Measurements from ENCODE around the gene EGR2.
A peak's percentile ranks its signal among the peaks of the same experiment; 100 is the strongest.

Gene EGR2

DNA sequence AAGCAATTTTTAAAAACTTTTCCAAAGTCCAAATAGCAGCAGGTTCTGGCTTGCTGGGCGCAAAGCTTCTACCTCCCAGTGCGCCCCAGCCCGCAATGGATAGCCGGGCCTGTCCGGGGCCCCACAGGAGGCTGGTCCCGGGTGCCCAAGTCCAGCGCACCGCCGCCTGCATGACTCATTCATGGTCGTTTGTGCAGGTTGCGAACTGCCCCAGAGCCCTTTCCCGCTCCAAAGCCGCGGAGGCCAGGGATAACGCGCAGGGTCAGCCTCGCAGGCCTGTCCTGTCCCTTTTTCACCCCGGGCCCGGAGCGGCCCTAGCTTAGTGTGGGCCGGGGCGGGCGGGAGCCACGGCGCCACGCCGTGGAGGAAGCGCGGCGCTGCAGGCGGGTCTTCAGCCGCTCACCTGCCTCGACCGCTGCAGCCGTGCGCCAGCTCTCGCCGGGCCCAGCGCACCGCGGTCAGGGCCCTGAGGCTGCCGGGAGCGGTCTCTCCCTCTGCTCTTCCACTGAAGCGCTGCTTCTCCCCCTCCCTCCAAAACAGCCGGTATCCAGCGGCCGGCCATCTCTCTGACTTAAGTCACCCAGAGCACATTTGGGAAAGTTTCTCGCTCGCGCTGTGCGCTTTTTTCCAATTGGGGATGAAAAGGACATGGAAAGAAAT, 1.7 kb upstream of the EGR2 start:
- peak; percentile 76 for DNase-seq

DNA sequence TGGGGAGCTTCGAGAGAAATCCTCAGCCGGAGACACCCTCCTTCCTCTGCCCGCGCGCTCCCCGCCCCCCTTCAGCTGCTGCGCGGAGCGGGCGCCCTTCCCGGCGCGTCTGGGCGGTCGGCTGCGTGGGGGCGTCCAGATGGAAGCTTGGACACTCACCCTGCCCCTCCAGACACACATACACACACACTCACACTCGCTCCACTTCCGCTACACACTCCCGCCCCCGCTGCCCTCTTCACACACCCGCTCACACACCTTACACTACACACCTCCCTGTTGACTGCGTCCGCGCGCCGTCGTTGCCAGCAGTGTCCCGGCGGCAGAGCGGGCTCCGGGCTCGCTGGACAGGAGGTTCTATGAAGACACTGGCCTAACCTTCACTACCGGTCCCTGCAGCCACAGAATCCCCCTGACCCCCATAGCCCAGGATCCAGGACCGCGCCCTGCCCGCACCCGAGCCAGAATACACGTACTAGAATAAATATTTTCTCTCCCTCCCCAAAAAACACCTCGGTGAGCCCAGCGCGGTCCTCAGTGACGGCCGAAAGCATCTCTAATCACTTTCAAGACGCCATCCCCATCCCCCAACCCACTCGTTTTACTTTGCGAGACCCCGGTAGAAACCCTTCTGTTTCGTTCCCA, 1.1 kb upstream of the EGR2 start:
- DNase-seq = peak; percentile 26

DNA sequence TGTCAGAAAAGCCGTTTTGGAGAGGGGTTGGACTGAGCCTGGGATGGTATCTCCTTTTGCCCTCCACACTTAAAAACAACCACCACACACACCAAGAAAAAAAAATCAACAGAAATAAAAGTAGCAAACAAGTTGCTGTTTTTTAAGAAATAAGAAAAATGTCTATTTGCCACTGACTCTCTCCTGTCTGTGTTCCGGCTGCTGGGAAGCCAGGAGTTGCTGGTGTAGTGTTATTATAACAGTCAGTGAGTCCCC, 163 bp downstream of the EGR2 start:
- no peak for DNase-seq

DNA sequence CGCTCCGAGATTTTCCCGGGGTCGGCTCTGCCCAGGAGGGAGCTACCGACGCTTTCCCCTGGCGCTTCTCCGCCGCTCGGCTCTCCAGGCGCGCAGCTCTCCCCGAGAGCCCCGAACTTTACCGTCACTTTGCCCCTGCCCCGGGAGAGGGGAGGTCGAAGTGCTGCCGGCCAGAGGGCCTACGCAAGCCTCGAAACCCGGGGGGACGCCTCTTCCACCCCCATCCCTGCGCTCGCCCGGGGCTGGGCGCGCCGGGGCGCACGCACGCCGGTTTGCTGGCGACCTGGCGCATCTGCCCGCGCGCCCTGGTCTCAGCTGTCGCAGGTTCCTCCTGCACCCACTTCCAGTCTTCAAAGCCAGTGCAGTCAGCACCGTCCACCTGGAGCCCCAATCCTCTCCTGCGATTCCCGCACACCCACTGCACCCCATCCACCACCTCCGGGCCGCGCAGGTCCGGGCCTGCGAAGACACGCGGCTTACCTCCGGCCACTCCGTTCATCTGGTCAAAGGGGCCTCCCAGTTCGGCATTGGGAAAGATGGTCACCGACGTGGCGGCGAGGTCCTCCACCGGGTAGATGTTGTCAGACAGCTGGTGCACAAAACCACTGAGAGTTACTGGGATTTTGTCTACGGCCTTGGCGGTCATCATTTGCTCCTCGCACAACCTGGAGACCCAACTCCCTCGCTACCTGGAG, 638 bp downstream of the EGR2 start:
- peak; percentile 23 for DNase-seq

DNA sequence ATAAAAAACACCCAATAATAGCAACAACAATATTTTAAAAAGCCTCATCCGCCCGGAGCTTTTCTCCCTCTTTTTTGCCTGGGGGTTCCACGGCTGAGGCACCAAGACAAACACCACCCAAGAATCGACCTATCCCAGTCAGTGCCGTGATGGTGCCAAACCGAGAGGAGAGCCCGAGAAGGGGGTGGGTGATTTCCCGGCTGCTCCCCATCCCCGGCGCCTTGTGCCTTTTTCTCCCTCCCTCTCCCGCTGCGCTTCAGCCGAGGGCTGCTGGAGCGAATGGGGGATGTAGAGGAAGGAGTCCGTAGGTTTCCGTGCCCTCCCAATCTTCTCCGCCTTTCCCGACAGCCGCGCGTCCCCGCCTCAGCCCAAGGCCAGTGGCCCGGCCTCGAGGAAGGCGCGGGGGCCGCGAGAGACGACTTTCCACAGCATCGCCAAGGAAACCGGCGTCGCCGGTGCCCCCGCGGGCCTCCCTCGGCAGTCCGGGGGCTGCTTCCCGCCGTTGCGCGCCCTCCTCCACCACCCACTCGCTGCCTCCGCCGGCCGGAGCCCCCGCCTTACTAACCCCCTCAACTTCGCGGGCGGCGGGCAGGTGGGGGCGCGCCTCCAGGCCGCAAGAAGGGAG, 1.3 kb downstream of the EGR2 start:
- DNase-seq = peak; percentile 18

DNA sequence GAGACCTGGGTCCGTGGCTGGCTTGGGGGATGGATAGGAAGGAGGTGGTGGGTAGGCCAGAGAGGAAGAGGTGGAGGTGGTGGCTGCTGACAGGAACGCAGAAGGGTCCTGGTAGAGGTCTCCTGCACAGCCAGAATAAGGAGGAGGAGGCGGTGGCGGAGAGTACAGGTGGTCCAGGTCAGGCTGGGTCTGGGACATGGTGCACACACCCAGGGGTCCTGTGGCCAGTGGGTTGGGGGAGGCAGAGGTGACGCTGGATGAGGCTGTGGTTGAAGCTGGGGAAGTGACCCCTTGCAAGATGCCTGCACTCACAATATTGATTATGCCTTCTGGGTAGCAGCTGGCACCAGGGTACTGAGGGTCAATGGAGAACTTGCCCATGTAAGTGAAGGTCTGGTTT, 2.2 kb downstream of the EGR2 start:
- no peak for DNase-seq

DNA sequence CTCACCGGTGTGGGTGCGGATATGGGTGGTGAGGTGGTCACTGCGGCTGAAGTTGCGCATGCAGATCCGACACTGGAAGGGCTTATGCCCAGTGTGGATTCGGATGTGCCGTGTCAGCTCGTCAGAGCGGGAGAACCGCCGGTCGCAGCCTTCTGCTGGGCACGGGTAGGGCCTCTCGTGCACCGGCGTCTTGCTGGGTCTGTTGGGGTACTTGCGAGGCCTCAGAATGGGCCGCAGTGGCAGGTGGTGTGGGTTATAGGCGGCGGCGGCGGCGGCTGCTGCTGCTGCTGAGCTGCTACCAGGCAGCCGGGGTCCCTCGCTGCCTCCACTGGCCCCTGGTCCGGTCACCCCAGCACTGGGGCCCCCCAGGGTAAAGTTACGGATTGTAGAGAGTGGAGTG, 2.7 kb downstream of the EGR2 start:
- DNase-seq = no peak

DNA sequence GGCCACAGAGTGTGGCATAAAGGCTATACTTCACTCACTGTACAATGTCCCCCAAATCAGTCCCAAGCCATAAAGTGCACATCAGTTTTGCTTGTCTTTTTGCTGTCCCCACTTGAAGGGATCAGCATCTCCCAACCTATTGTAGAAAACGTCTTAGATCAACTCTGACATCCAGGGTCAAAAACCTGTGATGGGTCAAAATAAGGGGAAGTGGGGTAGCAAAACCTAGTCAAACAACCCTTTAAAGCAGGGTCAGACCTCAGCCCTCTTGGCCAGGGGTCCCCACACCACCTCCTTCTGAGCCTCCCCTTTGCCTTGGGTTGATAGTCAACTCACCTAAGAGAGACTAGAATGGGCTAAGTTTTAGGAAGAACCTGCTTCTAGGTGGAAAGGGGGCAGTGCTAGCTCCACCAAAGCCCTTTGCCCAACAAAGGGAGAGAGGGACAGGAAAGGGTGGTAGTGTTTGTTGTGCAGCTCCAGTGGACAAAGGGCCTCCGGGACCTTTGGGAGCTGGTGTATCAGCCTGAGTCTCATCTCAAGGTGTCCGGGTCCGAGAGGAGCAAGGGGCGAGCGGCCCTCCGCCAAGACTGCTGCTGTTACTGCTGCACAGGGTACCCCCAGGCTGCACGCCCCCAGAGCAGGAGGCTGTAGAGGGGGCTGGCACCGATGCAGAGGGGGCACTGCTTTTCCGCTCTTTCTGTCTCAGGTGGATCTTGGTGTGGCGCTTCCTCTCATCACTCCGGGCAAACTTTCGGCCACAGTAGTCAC, 3.3 kb downstream of the EGR2 start:
- DNase-seq = no peak

DNA sequence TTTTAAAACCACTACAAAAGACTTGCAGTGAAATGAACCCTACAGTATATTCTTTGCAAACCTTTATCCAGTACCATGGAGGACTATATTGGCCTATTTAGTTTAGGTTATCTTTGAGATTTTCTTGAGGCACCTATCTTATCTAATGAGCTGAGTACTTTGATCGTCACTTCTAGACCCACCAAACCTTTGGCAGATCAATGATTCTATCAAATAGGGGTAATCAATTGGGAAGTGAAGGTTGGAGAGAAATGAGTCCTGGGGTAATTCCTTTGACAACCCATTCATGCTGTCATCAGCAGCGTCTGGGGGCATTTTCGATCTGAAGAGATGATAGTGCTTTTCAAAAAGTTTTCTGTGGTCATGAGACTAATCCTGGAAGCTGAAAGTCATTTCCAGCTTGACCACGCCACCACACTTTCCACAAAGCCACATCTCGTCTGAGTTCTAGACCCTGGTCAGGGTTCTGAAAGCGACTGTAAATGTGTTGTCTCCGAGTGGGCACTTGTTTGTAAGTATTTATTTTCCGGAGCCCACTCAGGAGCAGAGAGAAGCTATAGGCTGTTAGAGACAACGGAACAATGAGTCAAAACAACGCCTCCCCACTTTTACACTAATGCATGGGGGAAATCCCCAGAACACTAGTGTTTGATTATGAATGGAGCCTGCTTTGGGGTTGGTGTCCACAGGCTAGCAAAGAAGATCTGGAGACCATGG, 4.8 kb downstream of the EGR2 start:
- no peak for DNase-seq

DNA sequence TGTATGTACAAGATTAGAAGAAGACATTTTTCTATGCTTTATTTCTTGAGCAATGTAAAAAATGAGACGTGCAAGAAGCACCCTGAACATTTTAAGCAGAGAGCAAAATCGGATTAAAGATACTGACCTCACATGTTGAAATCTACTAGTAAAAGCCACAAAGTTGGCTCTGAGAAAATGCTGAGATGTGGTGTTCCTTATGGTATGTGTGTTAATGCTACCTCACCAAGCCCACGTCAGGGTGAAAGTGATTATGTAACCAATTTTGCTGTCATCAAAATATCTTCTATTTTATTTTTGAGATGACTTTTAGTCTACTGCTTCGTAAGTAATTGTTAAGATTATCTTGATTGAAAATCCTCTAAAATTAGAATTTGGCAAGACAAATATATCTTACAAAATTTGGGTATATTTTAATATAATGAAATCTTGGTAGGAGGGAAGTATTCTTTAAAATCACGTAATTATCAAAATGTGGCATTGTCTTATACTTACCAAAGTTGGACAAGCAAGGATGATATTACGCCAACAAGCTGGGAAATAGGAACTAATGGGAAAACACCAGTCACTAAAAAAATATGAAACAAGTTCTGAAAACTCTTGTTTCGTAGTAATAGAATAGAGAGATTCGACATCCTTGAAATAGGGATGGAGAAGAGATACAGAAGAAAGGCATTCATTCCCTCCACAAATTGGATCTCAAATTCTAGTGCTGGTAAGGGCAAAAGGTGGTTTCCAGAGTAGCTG, 5.8 kb downstream of the EGR2 start:
- DNase-seq = no peak

DNA sequence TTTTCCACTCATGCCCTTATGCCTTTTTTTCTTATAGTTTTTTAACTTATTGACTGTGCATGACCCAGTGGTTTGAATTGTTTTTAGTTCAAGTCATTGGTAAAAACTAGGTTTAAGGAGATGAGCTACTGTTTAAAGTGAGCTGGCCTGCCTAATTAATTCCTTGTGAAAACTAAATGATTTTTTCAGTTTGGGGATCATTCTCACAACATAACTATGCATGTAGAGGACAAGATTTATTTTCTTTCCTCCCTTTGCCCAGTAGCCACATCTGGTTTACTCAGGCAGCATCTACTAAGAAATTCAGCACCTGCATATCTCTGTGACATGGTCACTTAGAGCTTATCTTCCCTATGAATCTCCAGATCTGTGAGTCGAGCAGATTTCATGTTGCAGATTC, 9.9 kb downstream of the EGR2 start:
- DNase-seq = peak; percentile 19

DNA sequence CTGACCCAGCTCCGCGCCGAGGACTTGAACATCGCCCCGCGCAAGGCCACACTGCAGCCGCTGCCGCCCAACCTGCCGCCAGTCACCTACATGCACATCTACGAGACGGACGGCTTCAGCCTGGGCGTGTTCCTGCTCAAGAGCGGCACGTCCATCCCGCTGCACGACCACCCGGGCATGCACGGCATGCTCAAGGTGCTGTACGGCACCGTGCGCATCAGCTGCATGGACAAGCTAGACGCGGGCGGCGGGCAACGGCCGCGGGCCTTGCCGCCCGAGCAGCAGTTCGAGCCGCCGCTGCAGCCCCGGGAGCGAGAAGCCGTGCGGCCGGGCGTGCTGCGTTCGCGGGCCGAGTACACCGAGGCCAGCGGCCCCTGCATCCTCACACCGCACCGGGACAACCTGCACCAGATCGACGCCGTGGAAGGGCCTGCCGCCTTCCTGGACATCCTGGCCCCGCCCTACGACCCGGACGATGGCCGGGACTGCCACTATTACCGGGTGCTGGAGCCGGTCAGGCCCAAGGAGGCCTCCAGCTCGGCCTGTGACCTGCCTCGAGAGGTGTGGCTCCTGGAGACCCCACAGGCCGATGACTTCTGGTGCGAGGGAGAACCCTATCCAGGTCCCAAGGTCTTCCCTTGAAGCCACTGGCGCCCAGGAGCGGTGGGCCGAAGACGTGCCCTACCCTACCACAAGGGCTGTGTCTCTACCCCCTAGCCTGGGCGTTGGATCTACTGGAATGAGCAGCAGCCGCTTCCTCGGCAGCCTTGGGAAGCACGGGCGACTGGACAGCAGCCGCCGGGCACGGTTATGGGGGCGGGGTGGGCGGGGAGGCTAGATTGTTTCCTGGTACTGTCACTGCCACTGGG, 10.7 kb downstream of the EGR2 start:
- peak; percentile 69 for DNase-seq

DNA sequence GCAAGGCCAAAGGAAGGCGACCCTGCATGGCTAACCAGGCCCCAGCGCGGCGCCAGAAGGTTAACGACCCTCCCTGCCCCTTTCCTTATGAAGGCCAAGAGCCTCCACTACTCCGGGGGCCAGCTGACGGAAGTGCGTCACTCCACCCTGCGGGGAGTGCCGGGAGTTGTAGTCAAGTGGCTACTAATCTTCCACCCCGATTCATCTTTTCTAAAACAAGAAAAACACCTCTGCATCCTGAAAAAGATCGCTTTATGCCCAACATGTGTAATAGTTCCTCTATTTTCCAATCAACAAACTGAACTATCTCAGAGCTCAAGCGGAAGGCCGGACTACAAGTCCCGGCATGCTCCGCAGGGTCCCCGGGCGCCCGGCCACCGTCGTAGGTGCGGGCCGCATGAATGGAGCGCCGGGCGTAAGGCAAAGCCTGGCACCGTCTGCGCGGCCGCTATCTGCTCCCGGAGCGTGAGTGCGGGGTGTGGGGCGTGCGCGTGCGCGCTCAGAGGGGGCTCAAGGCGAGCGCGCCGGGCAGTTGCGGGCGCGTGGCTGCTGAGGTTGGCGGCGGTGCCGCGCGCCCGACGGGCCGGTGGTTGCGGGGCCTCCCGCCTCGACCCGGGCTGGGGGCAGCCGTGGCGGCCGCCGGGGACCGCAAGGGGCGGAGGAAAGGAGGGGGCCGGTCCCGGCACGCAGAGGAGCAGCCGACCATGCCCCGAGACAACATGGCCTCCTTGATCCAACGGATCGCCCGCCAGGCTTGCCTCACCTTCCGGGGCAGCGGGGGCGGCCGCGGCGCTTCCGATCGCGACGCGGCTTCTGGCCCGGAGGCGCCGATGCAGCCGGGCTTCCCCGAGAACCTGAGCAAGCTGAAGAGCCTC, 11.6 kb downstream of the EGR2 start, which contains the start of gene ADO:
Gene ADO, plus strand, starts transcription at position 365 of the 875 bp plus-strand sequence. Its CDS starts 340 bp downstream, at position 705.
- DNase-seq = peak; percentile 76

DNA sequence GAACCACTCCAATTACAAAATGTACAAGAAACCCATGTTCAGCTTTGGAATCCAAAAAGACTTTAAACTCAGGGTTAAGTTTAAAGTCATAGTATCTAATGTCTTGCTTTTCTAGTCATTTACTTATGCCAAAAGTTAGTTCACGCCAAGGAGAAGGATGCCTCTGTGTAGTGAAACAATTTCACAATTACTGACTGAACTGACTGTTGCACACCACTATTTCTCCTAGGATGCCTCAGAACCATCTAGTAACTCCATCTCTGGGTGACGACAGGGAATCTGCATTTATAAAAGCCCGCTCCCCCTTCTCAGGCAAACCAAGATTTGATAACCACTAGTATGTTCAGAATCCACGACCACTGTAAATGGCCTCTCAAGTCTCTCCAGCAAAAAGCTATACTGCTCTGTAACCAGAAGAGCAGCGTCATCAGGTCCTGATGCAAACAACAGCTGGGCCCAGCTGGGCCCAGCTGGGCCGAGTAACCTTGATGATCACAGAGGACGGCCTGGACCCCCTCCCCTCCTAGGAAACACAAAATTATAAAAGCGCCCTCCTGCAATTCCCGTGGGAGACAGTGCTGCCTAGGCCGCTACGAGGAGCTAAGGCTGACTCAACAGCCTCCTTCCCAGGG, 12.3 kb downstream of the EGR2 start:
- no peak for DNase-seq

DNA sequence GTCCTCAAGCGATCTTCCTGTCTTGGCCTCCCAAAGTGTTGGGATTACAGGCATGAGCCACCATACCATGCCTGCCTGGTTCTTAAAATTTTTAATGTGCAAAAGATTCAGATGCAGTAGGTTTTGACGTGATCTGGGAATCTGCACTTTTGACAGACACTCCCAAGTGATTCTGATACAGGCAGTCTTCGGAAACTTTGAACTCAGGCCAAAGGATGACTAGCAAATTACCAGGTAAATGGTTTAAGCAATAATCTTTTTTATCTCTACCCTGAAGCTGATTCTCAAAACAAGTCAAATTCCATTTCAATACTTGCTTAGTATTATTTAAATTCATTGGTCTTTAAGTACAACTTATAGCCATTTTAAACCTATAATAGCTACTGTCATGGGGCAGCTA, 14.3 kb downstream of the EGR2 start:
- no peak for DNase-seq

DNA sequence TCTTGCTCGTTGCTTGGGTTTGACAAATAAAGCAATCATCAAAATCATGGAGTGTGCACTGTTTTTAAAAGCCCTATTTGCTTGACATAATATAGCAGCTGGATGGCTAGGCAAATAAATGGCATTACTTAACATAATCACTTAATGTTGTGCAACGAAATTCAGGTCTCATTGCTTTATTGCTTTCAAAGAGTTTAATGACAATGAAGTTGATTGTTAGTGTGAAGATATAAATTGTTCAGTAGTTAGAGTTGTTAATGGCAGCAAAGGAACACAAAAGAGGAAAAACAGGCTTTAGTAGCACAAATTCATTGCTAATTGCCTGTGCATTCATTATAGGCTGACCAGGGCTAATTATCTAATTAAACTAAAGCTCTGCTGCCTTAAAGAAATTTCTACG, 19.3 kb downstream of the EGR2 start:
- no peak for DNase-seq

DNA sequence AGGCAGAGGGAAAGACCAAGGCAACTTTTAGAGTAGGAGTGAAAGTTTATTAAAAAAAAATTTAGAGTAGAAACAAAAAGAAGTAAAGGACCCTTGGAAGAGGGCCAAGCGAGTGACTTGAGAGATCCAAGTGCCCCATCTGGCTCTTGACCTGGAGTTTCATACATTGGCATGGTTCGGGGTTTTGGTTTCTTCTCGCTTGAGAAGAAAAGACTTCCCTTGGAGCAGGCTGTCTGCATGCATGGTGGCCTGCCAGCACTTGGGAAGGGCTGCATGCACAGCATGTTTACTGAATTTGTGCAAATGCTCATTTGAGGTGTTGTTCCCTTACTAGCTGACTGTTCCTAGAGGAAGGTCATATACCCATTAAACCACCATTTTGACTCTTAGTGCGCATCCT, 20.4 kb downstream of the EGR2 start:
- no peak for DNase-seq

DNA sequence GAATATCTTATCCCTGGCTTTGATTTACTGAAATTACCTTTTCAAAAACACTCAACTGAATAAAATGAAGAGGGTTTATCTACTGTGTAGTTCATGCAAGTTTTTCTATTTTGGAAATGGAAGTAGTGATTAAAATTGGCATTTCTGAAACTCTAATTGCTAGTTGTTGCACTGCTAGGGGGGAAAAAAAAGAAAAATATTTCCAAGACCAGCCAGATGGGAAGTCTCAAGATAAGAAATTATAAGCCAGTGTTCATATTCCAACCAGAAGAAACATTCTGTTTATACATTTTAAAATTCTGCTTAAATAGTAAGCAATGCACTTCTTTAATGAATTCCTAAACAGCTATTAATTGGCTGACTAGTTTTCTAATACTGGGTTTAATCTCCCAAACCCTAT, 21.1 kb downstream of the EGR2 start:
- no peak for DNase-seq

DNA sequence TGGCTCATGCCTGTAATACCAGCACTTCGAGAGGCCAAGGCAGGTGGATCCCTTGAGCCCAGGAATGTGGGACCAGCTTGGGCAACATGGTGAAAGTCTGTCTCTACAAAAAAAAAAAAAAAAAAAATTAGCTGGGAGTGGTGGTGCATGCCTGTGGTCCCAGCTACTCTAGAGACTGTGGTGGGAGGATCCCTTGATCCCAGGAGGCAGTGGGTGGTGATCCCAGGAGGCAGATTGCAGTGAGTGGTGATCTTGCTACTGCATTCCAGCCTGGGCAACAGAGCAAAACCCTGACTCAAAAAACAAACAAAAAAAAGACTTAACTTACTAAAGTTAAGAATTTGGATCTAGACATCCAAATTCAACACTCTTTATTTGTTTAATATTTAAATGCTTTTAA, 21.9 kb downstream of the EGR2 start:
- peak; percentile 45 for DNase-seq
